Activated CD8-positive, alpha-beta memory T cell treated with anti-CD3 and anti-CD28 coated beads, Interleukin-2, amount 10 ng/mL, durations not matched to agents 7 days and 5 days (primary cell): ENCODE results near the gene TRAPPC2. TPM values are rescaled to one million over a fixed set of nuclear protein-coding genes. Genes with fewer than 3 reads are reported as not detected.
"Not testable (repeated sequence)": the region's sequence is repeated elsewhere in the genome, so short reads cannot be mapped to it uniquely, and the experiment has no call there.

Experiments
- ATAC-seq: fragments of 150-1000 bp; cut with Tn5 transposase; one replicate; pipeline ENCODE4 v1.10.0; 2021; ENCODE audit warnings: moderate library complexity
- CTCF ChIA-PET: fragments of 350-600 bp; sonication (Branson Sonifier 250); formaldehyde crosslinking; loops from one replicate; lab custom pipeline; 2021; ENCODE audit warnings: antibody characterized with exemption; lab: Charles Lee
- DNase-seq: peaks from one replicate; pipeline ENCODE4 v3.0.0-alpha.2; 2020
- H3K27ac Mint-ChIP-seq: one replicate; pipeline ENCODE4 v1.8.0; 2021; ENCODE audit warnings: mild to moderate bottlenecking, mixed read lengths
- H3K27me3 Mint-ChIP-seq: one replicate; pipeline ENCODE4 v1.8.0; 2021; ENCODE audit warnings: mixed read lengths
- H3K36me3 Mint-ChIP-seq: one replicate; pipeline ENCODE4 v1.8.0; 2021; ENCODE audit warnings: mild to moderate bottlenecking, mixed read lengths
- H3K4me1 Mint-ChIP-seq: one replicate; pipeline ENCODE4 v1.8.0; 2021; ENCODE audit warnings: mixed read lengths
- H3K4me3 Mint-ChIP-seq: one replicate; pipeline ENCODE4 v1.8.0; 2021; ENCODE audit warnings: mild to moderate bottlenecking, moderate library complexity, mixed read lengths
- H3K9me3 Mint-ChIP-seq: one replicate; pipeline ENCODE4 v1.8.0; 2022; ENCODE audit warnings: low read depth, mixed read lengths
- total RNA-seq, 2 experiments: library from RNA; stranded (reverse); gene quantifications; one replicate each; pipeline ENCODE4 v1.2.3, GENCODE V29; 2021

TRAPPC2 gene
- total RNA-seq, 2 experiments from 2014 or later, result 18.4 to 19.1 TPM

DNA sequence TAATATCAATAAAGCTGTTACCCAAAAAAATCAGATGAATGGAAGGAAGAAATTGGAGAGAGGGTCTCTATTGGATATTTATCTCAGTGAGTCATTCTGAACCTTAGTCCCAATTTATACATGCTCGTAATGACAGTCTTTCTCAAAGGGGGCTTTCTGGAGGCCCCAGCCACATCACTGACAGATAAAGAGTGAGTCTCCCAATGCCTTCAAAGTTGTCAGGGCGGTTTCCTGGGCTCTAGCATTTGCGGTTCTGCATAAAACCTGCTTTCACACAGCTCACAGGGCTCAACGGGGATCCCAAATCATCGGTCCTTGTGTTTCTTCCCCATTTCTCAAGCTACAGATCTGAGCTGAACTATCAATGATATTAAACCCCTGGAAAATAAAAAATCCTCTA, 64.2 kb downstream of the TRAPPC2 start:
- H3K9me3 Mint-ChIP-seq, result no peaks in the 10 kb centered on the region
- DNase-seq, result no peak
- ATAC-seq, result peak; percentile 32
- no peak overlapping the region for H3K27ac Mint-ChIP-seq
- H3K4me1 Mint-ChIP-seq, result peaks cover 21% of the 10 kb centered on the region
- H3K27me3 Mint-ChIP-seq, result no peaks in the 10 kb centered on the region
- H3K4me3 Mint-ChIP-seq, result no peak overlapping the region
- CTCF ChIA-PET, result interaction anchor here (1.1 to 1.7 kb wide), 3 partner anchors 18 to 24 kb away, joined by 3 to 5 read pairs (median 3); no protein-coding TSS in a partner anchor
- H3K36me3 Mint-ChIP-seq, result no peaks in the 10 kb centered on the region

DNA sequence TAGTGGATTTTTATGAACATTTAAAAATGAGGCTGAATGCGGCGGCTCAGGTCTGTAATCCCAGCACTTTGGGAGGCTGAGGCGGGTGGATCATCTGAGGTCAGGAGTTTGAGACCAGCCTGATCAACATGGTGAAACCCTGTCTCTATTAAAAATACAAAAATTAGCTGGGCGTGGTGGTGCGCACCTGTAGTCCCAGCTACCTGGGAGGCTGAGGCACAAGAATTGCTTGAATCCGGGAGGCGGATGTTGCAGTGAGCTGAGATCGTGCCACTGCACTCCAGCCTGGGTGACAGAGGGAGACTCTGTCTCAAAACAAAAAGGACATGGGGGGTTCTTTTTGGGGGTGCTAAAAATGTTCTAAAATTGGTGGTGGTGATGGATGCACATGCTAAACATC, 64.7 kb downstream of the TRAPPC2 start:
- not testable (repeated sequence) for H3K36me3 Mint-ChIP-seq, H3K27me3 Mint-ChIP-seq, H3K9me3 Mint-ChIP-seq, DNase-seq
- peak; percentile 12 for ATAC-seq
- CTCF ChIA-PET, result interaction anchor here (1.1 to 1.7 kb wide), 3 partner anchors 18 to 25 kb away, joined by 3 to 5 read pairs (median 3); no protein-coding TSS in a partner anchor
- Mint-ChIP-seq H3K27ac (peak overlapping the region; percentile 89), H3K4me1 (peaks cover 21% of the 10 kb centered on the region), H3K4me3 (peak overlapping the region; percentile 65)

DNA sequence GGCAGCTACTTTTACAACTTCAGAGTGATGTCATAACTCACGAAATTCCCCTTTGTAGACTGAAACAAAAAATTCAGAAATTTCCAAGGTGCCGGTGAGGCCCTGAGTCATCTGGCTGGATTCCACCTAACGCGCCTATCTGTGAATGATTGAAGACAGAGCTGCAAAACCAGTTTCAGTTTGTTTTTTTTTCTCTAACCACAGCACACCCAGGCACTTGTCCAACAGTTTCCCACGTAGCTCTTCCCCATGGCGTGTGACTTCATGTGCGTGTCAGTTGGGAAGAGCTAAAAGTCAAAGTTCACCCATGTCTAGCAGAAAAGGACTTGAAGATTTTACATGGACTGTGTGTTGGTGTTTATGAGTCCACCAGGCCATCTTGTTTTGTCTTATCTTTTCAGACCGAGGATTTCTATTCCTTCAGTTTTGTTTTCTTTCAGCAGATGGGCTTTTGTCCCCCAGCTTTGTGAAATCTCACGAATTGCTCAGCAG, 65.1 kb downstream of the TRAPPC2 start:
- ATAC-seq, result peak; percentile 91
- H3K27ac Mint-ChIP-seq, result peak overlapping the region; percentile 89
- CTCF ChIA-PET, result interaction anchor here (1.1 to 1.7 kb wide), 3 partner anchors 19 to 25 kb away, joined by 3 to 5 read pairs (median 3); no protein-coding TSS in a partner anchor
- peaks cover 21% of the 10 kb centered on the region for H3K4me1 Mint-ChIP-seq
- peak; percentile 58 for DNase-seq
- H3K4me3 Mint-ChIP-seq, result peak overlapping the region; percentile 65
- H3K36me3 Mint-ChIP-seq, result no peaks in the 10 kb centered on the region
- no peaks in the 10 kb centered on the region for H3K27me3 Mint-ChIP-seq
- H3K9me3 Mint-ChIP-seq, result no peaks in the 10 kb centered on the region

DNA sequence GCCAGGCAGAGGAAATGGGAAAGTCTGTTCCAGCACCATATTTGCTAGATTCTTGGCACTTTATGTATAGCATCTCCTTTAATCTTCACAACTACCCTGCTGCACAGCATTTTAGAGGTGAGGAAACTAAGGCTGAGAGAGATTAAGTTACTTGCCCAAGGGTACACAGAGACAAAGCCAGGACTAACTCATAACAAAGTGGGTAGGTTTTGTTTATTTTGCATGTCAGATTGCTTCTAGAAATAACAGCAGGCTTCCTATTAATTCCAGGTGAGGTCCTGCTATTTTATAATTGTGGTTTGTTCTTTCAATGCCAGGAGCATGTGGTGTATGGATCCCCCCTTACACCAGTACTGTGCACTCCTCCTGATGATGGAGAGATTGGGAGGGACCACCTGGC, 66.5 kb downstream of the TRAPPC2 start:
- H3K27ac Mint-ChIP-seq, result no peak overlapping the region
- no peak for DNase-seq
- H3K27me3 Mint-ChIP-seq, result no peaks in the 10 kb centered on the region
- no peak overlapping the region for H3K4me3 Mint-ChIP-seq
- no peaks in the 10 kb centered on the region for H3K36me3 Mint-ChIP-seq
- CTCF ChIA-PET, result interaction anchor here (0.6 kb wide), 1 partner anchor 69 kb away, joined by 3 read pairs; no protein-coding TSS in a partner anchor
- no peak for ATAC-seq
- no peaks in the 10 kb centered on the region for H3K9me3 Mint-ChIP-seq
- peaks cover 21% of the 10 kb centered on the region for H3K4me1 Mint-ChIP-seq

DNA sequence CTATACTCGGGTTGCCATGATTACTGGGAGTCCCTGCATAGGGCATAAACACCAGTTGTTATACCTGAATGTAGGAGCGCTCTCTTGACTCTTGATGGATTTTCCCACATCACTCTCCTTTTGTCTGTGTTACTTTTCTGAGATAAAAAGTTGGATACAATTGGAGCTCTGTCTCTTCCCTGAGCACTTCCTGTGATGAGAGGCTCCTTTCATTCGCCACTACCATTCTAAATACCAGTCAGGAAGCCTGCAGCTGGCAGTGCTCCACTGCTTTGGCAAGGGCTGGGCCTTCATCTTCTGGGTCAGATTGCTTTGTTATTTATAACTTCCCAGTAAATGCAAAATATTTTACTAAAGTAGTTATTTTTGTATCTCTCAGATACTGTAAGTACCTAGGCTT, 67.6 kb downstream of the TRAPPC2 start:
- ATAC-seq, result no peak
- Mint-ChIP-seq H3K27ac (no peak overlapping the region), H3K4me1 (peaks cover 25% of the 10 kb centered on the region), H3K9me3 (no peaks in the 10 kb centered on the region), H3K36me3 (peaks cover 3% of the 10 kb centered on the region), H3K4me3 (no peak overlapping the region), H3K27me3 (no peaks in the 10 kb centered on the region)
- DNase-seq, result no peak
- CTCF ChIA-PET, result no interaction called here

DNA sequence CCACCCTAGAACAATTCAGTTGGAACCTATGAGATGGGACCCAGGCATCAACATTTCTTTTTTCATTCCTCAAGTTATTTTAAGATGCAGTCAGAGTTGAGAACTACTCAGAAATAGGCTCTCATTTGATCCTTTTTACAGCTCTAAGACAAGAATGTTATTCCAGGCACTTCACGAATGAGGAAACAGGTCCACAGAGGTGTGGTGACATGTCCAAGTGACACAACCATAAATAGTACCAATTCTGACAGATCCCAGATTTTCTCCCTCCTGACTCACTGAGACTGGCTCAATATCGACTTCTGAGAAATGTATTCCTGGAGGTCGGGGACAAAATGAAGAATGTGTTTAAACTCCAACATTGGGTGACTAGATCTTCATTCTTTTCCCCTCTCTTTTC, 70.4 kb downstream of the TRAPPC2 start:
- CTCF ChIA-PET, result no interaction called here
- Mint-ChIP-seq H3K27me3 (no peaks in the 10 kb centered on the region), H3K9me3 (no peaks in the 10 kb centered on the region), H3K4me3 (no peak overlapping the region), H3K4me1 (peaks cover 15% of the 10 kb centered on the region), H3K27ac (no peak overlapping the region), H3K36me3 (peaks cover 7% of the 10 kb centered on the region)
- DNase-seq (no peak), ATAC-seq (no peak)

DNA sequence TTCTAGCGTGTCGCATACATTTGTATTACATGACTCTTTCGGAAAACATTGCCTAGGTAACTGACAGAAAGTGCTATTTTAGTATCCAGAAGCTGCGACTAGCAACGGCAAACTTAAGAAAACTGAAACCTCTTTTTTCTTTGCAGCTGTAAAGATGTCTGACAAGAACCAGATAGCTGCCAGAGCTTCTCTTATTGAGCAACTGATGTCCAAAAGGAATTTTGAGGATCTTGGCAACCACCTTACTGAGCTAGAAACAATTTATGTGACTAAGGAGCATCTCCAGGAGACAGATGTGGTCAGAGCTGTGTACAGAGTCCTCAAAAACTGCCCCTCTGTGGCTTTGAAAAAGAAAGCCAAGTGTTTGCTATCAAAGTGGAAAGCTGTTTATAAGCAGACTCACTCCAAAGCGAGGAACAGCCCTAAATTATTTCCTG, 72.0 kb downstream of the TRAPPC2 start:
- DNase-seq (no peak), ATAC-seq (no peak)
- CTCF ChIA-PET, result interaction anchor here (1.0 kb wide), 1 partner anchor 370 kb away, joined by 4 read pairs; no protein-coding TSS in a partner anchor
- peak overlapping the region; percentile 45 for H3K4me3 Mint-ChIP-seq
- H3K27ac Mint-ChIP-seq, result peak overlapping the region; percentile 73
- no peaks in the 10 kb centered on the region for H3K27me3 Mint-ChIP-seq
- H3K9me3 Mint-ChIP-seq, result no peaks in the 10 kb centered on the region
- H3K36me3 Mint-ChIP-seq, result peaks cover 7% of the 10 kb centered on the region
- H3K4me1 Mint-ChIP-seq, result peaks cover 16% of the 10 kb centered on the region

Other genes with a start within 250 kb of the TRAPPC2 start
- gene EGFL6, start 165.0 kb downstream of the TRAPPC2 start, total RNA-seq, result 10 to 100 TPM in 1 of 2 experiments, 1 to 10 TPM in 1; 5.7 to 18.7 TPM
- 1 to 10 TPM; 4.7 to 5.1 TPM for gene TCEANC, start 81.5 kb downstream of the TRAPPC2 start, total RNA-seq
- gene RAB9A, start 45.5 kb downstream of the TRAPPC2 start, total RNA-seq, result 10 to 100 TPM; 13.7 to 20.3 TPM
- gene OFD1, start 128 bp upstream of the TRAPPC2 start, total RNA-seq, result 10 to 100 TPM; 32.3 to 45.8 TPM
- gene GPM6B, start 82.5 kb upstream of the TRAPPC2 start, total RNA-seq, result not detected